NCI-H1694 (cell line): ENCODE measurements around the gene PRKCB.
"Not testable (repeated sequence)": the region's sequence is repeated elsewhere in the genome, so short reads cannot be mapped to it uniquely, and the experiment has no call there.

Experiments used
- DNase-seq: peaks from one replicate; lab custom pipeline; 2025; lab: John Stamatoyannopoulos, UW

The PRKCB gene

GRCh38 chr16:23902748-23903414 is 67.1 kb downstream of the PRKCB start:
- DNase-seq, result no peak

- DNase-seq, result no peak
Measured at GRCh38 chr16:23905027-23905426, 69.2 kb downstream of the PRKCB start.

GRCh38 chr16:23907457-23907902 is 71.7 kb downstream of the PRKCB start:
- DNase-seq, result no peak

GRCh38 chr16:23907903-23908302 is 72.1 kb downstream of the PRKCB start:
- DNase-seq, result no peak

GRCh38 chr16:23908790-23909189 is 73.0 kb downstream of the PRKCB start:
- no peak for DNase-seq

GRCh38 chr16:23909792-23910418 is 74.1 kb downstream of the PRKCB start:
- no peak for DNase-seq

- DNase-seq, result no peak
Measured at GRCh38 chr16:23914946-23915530, 79.3 kb downstream of the PRKCB start.

- not testable (repeated sequence) for DNase-seq
Measured at GRCh38 chr16:23916552-23916951, 80.8 kb downstream of the PRKCB start.

GRCh38 chr16:23917621-23918020 is 81.8 kb downstream of the PRKCB start:
- DNase-seq, result no peak

- no peak for DNase-seq
Measured at GRCh38 chr16:23920446-23920845, 84.7 kb downstream of the PRKCB start.

GRCh38 chr16:23920899-23921298 is 85.1 kb downstream of the PRKCB start:
- DNase-seq, result no peak

- no peak for DNase-seq
Measured at GRCh38 chr16:23922406-23922805, 86.6 kb downstream of the PRKCB start.

- no peak for DNase-seq
Measured at GRCh38 chr16:23924128-23924527, 88.3 kb downstream of the PRKCB start.

GRCh38 chr16:23927796-23928195 is 92.0 kb downstream of the PRKCB start:
- DNase-seq, result no peak

- DNase-seq, result no peak
Measured at GRCh38 chr16:23929237-23929636, 93.5 kb downstream of the PRKCB start.

- DNase-seq, result no peak
Measured at GRCh38 chr16:23929856-23930255, 94.1 kb downstream of the PRKCB start.

- DNase-seq, result no peak
Measured at GRCh38 chr16:23930791-23931190, 95.0 kb downstream of the PRKCB start.

GRCh38 chr16:23931199-23931598 is 95.4 kb downstream of the PRKCB start:
- DNase-seq, result no peak

- DNase-seq, result not testable (repeated sequence)
Measured at GRCh38 chr16:23933650-23934049, 97.9 kb downstream of the PRKCB start.

- DNase-seq, result no peak
Measured at GRCh38 chr16:23934610-23935236, 98.9 kb downstream of the PRKCB start.

- no peak for DNase-seq
Measured at GRCh38 chr16:23940111-23940510, 104.3 kb downstream of the PRKCB start.

- DNase-seq, result no peak
Measured at GRCh38 chr16:23941025-23941424, 105.2 kb downstream of the PRKCB start.

GRCh38 chr16:23941963-23942564 is 106.3 kb downstream of the PRKCB start:
- DNase-seq, result no peak
